DMS153 treated with DMSO at 0.1 percent for 48 hours (cell line): Measurements from ENCODE around the gene DUSP8.

Experiments
- DNase-seq: peaks from one replicate; lab custom pipeline; 2025; ENCODE audit not compliant: unreplicated experiment; lab: John Stamatoyannopoulos, UW

DUSP8 gene

GRCh38 chr11:1504581-1505290, 67.3 kb downstream of the DUSP8 start:
- no peak for DNase-seq

GRCh38 chr11:1504138-1504537, 67.9 kb downstream of the DUSP8 start:
- no peak for DNase-seq
